Measurements from ENCODE around the gene PCYOX1L.
A peak's percentile ranks its signal among the peaks of the same experiment; 100 is the strongest.

PCYOX1L gene, protein sequence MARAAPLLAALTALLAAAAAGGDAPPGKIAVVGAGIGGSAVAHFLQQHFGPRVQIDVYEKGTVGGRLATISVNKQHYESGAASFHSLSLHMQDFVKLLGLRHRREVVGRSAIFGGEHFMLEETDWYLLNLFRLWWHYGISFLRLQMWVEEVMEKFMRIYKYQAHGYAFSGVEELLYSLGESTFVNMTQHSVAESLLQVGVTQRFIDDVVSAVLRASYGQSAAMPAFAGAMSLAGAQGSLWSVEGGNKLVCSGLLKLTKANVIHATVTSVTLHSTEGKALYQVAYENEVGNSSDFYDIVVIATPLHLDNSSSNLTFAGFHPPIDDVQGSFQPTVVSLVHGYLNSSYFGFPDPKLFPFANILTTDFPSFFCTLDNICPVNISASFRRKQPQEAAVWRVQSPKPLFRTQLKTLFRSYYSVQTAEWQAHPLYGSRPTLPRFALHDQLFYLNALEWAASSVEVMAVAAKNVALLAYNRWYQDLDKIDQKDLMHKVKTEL

GRCh38 chr5:149357370-149358293 is at the start of gene PCYOX1L:
Gene PCYOX1L, plus strand, starts transcription at chr5:149358046. Its CDS starts 23 bp downstream, at chr5:149358069.
- DNase-seq = peak; percentile 94

DNA sequence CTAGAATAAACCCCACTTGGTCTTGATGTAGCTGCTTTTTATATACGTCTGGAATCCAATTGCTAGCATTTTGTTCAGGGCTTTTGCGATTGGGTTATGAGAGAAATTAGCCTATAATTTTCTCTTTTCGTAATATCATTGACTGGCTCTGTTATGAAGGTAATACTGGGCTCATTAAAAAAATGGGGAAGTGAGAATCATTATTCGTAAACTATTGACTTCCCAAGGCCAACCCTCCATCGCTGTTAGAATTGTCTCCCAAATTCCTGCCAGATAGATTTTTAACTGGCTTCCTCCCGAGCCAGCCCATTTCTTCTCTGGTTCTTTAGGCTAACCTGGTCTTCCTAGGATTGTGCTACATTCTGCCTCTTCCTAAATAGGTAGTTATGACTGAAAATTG is 48.5 kb upstream of the PCYOX1L start:
- no peak for DNase-seq

GRCh38 chr5:149310488-149310887 is 47.4 kb upstream of the PCYOX1L start:
- DNase-seq = no peak

DNA sequence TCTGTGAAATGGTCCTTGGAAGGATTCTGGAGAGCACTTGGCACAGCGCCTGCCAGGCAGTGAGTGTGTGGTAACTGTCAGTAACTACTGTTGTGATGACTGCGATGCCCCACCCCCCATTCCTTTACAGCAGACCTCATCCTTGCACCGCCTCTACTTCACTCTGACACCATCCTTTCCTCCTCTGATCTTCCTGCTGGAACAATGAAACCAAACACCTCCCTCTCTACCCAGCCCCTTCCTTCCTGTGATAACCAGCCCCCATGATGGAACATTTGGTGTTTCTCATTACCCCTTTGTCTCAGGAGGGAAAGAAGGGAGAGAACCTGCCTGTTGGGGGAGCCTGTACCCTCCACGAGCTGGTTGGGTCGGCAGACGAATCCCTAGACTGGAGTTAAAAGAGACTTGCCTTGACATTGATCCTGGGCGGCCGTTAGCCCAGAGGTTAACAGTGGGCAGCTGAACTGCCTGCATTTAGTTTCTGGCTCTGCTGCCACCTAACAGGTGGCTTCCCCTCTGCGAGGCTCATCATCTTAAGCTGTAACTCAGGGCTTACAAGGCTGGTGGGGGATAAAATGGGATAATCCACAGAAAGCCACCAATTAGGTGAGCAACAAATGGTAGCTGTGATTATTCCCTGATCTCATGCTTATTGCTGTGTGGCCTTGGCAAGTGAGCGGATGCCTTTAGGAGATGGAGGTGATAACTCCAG is 46.7 kb upstream of the PCYOX1L start:
- DNase-seq = peak; percentile 45

- DNase-seq = no peak
Measured at GRCh38 chr5:149313151-149313841, 44.5 kb upstream of the PCYOX1L start.

DNA sequence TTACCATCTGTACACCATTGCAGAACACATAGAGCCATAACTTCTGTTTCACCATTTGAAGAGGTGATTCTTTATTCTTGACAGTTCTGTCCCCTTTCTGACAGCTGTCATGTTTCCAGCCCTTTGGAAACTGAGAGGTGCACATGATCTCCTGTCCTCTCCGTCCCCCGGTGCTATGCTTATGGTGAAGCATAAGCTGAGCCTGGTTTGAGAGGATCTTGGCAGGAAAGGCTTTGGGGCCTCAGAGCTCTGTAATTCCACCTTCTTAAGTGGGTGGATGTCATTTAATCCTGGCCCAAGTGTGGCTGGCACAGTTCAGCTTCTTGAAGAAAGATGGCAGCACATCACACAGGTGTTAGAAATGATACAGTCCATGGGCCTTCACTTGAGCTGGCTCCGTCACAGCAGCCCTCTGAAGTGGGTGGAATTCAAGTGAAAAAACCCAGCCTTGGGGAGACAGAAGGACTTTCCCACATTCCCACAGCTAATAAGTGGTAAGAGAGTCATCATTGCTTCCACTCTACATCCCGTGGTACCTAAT is 43.2 kb upstream of the PCYOX1L start:
- no peak for DNase-seq

DNA sequence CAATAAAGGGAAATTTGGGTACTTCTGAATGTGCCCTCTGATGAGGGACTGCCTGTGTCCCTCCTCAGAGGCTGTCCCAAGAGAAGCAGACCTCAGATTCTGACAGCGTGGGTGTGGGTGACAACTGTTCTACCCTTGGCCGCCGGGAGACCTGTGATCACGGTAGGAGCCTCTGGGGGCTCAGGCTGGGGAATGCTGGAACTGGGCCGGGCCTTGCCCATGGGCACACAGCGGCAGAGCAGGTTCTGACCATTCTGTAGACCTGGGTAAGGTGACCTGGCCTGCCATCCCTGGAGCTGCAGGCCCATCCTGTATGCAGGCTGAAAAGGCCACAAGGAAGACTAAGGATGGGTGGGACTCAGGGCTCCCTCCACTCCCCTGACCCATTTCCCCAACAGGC is 42.1 kb upstream of the PCYOX1L start:
- DNase-seq = no peak

- DNase-seq = peak; percentile 41
Measured at GRCh38 chr5:149317281-149318048, 40.4 kb upstream of the PCYOX1L start.

- DNase-seq = no peak
Measured at GRCh38 chr5:149319174-149319573, 38.7 kb upstream of the PCYOX1L start.

GRCh38 chr5:149320791-149321330 is 37.0 kb upstream of the PCYOX1L start:
- peak; percentile 96 for DNase-seq

DNA sequence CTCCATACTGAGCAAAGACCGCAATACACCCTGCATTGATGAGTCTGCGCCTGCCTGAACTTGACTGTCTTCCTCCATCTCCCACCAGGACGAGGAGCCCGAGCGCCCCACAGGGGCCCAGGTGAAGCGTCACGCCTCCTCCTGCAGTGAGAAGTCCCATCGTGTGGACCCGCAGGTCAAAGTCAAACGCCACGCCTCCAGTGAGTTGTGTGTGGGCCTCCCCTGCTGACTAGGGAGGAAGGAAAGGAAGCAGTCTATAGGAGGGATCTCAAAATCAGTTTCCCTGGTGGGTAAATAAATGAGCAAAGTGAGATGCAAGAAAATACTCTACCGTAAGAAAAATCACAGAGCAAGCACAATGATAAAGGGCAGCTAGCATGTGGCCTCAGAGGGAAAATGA is 35.3 kb upstream of the PCYOX1L start:
- no peak for DNase-seq

GRCh38 chr5:149323210-149323609 is 34.6 kb upstream of the PCYOX1L start:
- DNase-seq = no peak

GRCh38 chr5:149323621-149324205 is 34.1 kb upstream of the PCYOX1L start:
- DNase-seq = no peak

GRCh38 chr5:149324641-149325040 is 33.2 kb upstream of the PCYOX1L start:
- no peak for DNase-seq

- DNase-seq = no peak
Measured at GRCh38 chr5:149325166-149325735, 32.6 kb upstream of the PCYOX1L start.

DNA sequence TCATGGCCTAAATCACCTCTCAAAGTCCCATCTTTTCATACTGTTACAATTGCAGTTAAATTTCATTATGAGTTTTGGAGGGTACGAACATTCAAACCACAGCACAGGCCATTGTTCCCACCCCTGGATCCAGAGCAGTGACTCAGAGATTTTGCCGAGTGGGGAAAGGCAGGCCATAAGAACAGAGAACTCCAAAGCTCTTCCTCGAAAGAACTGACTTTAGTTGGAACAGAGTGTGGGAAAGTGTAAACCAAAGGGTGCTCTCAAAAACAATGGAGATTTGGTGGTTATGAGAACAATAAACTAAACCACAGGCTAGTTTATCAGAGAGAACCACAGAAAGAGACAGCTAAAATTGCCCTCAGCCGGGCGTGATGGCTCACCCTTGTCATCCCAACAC is 32.0 kb upstream of the PCYOX1L start:
- DNase-seq = no peak

- no peak for DNase-seq
Measured at GRCh38 chr5:149326611-149327010, 31.2 kb upstream of the PCYOX1L start.

- DNase-seq = no peak
Measured at GRCh38 chr5:149328177-149328576, 29.7 kb upstream of the PCYOX1L start.

DNA sequence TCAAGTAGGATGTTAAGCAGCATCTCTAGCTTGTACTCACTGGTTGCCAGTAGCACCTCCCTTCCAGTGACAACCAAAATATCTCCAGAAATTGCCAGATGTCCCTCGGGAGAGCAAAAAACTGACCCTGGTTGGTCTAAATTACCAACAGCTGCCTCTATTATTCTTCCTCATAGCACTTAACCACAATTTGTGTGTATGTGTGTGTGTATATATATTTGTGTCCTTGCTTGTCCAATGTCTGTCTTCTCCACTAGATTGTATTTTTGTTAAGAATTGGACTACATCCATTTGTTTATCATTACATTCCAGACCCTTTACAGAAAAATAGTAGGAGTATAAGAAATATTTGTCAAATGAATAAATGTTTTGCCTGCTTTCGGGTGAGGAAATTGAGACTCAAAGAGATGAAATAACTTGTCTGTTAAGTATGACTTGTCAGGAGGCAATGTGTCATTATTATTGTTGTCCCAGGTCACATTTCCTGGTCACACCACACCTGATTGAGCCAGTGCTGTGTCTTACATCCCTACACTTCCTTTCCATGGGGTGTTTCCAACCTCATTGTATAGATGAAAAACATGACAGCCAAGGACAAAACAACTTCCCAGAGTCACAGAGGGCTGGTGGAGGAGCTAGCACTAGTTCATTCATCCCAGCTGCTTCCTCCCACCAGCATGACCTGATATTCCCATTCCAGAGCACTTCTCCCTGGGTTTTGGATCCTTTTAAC is 24.0 kb upstream of the PCYOX1L start:
- DNase-seq = no peak
